SK-N-MC (cell line): ENCODE results near the gene SCAF4.
"Not testable (repeated sequence)": the region's sequence is repeated elsewhere in the genome, so short reads cannot be mapped to it uniquely, and the experiment has no call there.

Experiments
- EZH2 ChIP-seq: fragments of 200-600 bp; sonication (generic); IDR thresholded peaks from one replicate; pipeline ENCODE4 v1.6.1; 2017; ENCODE audit warnings: antibody characterized with exemption
- FOXP2 ChIP-seq: optimal IDR thresholded peaks from 2 replicates; pipeline ENCODE3; 2011; ENCODE audit warnings: mild to moderate bottlenecking, moderate library complexity; ENCODE audit not compliant: insufficient read depth; ENCODE audit errors: extremely low read length, control extremely low read depth
- POLR2AphosphoS5 ChIP-seq: IDR thresholded peaks from 2 replicates; pipeline ENCODE4 v1.6.1; 2012; ENCODE audit warnings: mild to moderate bottlenecking, low read depth, low read length, borderline replicate concordance

- not testable (repeated sequence) for TF ChIP-seq POLR2AphosphoS5, EZH2, FOXP2
Observed at GRCh38 chr21:31631881-31632280, 100.0 kb downstream of the SCAF4 start.
